Right renal cortex interstitium (tissue), 3 donors: ENCODE data around the gene RPL22L1. TPM values are rescaled to one million over a fixed set of nuclear protein-coding genes. Genes with fewer than 3 reads are reported as not detected.
A peak's percentile ranks its signal among the peaks of the same experiment; 100 is the strongest.
"Not testable (repeated sequence)": the region's sequence is repeated elsewhere in the genome, so short reads cannot be mapped to it uniquely, and the experiment has no call there.

Experiments
- DNase-seq, 3 donors: peaks; one replicate each; pipeline ENCODE4 v3.0.0-alpha.2; 2013; ENCODE audit warnings: low read depth in 3 of 3, low spot score in 2 of 3
- polyA plus RNA-seq, 3 donors: library from polyadenylated mRNA; unstranded; fragments of 120-200 nt; gene quantifications; one replicate each; pipeline ENCODE4 v1.2.1, GENCODE V29; 2013; ENCODE audit not compliant: insufficient read length in 3 of 3

RPL22L1 gene
- polyA plus RNA-seq, 3 donors: 63.0 to 90.2 (median 85.6) TPM

DNA sequence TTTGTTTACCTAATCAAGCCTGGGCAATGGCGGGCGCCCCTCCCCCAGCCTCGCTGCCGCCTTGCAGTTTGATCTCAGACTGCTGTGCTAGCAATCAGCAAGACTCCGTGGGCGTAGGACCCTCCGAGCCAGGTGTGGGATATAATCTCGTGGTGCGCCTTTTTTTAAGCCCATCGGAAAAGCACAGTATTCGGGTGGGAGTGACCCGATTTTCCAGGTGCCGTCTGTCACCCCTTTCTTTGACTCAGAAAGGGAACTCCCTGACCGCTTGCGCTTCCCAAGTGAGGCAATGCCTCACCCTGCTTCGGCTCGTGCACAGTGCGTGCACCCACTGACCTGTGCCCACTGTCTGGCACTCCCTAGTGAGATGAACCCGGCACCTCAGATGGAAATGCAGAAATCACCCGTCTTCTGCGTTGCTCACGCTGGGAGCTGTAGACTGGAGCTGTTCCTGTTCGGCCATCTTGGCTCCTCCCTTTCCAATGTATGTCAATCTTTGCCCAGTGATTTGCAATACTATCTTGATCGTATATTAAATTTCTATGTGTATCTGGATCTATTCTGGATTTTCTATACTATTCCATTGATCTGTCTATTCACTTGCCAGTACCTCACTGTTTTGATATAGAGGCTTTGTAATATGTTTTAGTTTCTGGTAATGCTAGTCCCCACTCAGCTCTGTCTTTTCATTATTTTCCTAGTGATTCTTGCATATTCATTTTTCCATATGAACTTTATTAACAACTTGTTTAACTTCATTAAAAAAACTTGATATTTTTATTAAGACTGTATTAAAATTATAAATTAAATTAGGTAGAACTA lies 14.3 kb upstream of the RPL22L1 start:
- not testable (repeated sequence) for DNase-seq

DNA sequence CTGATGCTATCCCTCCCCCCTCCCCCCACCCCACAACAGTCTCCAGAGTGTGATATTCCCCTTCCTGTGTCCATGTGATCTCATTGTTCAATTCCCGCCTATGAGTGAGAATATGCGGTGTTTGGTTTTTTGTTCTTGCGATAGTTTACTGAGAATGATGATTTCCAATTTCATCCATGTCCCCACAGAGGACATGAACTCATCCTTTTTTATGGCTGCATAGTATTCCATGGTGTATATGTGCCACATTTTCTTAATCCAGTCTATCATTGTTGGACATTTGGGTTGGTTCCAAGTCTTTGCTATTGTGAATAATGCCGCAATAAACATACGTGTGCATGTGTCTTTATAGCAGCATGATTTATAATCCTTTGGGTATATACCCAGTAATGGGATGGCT lies 8.7 kb upstream of the RPL22L1 start:
- not testable (repeated sequence) for DNase-seq

DNA sequence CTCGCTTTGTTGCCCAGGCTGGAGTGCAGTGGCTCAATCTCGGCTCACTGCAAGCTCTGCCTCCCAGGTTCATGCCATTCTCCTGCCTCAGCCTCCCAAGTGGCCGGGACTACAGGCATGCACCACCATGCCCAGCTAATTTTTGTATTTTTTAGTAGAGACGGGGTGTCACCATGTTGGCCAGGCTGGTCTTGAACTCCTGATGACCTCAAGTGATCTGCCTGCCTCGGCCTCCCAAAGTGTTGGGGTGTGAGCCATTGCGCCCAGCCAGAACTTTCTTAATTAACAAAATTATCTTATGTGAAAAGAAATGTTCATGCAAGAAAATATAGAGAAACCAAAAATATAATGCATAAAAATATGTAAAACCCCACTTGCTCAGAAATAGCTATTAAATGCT lies 7.3 kb upstream of the RPL22L1 start:
- DNase-seq: not testable (repeated sequence)

DNA sequence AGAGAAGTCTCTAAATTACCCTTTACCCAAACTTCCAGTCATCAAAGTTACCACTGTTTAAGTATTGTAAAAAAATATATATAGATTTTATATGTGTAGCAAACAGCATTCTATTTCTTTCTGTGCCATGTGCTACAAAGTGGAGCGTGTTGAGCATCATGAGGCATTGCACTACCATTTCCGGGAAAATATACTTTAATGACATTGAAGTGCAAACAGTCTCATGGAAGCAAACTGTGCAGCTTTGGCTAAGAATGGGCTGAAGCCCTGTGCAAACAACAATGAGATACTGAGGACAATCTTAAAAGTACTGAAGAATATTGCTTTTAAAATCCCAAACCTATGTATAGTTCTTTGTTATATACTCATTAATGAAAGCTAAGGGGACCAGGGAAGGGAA lies 6.5 kb upstream of the RPL22L1 start:
- no peak for DNase-seq

DNA sequence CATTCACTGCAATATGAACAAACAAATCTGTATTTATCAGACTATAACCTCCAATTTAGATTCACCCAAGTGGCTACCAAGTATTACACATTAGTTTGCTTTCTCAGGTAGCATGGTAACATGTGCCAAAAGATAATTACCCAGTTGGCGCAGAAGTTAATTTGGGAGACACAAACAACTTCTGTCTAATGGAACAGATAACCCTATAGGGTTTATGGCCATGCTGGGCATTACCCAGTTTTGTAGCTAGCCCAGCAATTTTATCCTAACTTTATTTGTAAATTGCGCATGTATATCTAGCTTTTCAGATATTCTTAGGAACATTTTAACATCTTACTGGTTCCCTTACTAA lies 780 bp downstream of the RPL22L1 start:
- DNase-seq: no peak

DNA sequence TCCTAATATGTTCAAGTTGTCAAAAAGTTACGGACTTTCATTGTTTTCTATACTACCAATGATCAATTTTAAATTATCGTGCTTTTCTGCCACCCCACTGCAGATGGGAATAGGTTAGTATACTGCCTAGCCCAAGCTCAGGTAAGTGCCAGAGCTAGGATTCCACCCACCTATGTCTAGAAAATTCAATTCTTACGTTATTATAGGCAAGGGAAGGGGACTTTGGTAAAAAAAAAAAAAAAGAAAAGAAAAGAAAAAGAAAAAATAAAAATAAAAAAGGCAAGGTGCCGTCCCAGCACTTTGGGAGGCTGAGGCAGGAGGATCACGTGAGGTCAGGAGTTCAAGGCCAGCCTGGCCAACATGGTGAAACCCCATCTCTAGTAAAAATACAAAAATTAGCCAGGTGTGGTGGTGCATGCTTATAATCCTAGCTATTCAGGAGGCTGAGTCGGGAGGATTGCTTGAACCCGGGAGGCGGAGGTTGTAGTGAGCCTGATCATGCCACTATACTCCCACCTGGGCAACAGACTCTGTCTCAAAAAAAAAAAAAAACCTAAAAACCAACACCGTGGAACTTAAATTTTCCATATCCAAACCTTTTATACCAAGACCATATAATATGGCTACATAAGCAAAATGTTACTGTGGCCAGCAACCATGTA lies 1.3 kb downstream of the RPL22L1 start:
- DNase-seq: no peak

DNA sequence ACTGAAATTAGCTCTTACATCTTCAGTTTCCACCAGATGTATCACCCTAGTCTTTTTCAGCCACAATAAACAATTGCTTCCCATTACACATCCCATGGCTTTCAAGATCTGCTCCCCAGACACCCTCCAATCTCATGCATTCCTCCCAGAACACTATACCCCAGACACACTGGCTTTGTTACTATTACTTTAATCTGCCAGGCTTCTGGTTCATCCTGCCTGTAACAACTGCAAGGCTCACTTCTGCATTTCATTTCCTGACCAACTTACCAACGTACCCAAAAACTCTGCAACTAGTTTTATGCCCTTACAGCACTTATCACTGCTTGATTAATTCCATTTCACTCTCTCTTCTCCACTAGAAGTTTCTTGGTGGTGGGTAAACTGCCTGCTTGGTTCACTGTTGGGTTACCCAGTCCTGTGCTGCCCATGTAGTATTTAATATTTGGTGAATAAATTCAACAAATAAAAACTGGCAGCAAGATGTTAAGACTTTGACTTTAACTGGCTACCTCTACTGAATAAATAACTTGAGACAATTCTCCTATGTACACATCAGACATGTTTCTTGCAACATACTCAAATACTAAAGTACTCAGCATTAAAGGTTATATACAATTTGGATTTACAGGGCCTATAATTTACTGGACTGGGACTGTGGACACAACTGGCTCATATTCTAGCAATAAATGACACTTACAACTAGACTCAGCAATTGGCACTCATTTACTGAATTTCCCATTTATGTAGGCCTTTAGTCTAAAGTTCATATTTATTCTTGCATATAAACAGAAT lies 2.7 kb downstream of the RPL22L1 start:
- DNase-seq: no peak

DNA sequence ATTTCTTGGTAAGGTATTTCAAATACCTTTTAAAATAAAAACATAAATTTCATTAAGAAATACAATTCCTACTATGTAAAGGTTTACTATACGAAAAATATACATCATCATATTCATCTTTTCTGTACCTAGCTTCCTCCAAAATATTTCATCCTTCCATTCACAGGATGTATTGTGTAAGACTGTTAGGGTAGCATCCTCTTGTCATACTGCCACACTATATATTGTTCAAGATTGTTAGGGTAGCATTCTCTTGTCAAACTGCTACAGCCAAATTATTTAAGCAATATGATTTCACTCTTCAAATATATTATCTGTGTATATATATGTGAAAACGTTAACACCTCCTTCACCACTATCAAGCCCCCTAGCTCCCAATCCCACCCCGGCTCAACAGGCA lies 3.5 kb downstream of the RPL22L1 start:
- DNase-seq: no peak

DNA sequence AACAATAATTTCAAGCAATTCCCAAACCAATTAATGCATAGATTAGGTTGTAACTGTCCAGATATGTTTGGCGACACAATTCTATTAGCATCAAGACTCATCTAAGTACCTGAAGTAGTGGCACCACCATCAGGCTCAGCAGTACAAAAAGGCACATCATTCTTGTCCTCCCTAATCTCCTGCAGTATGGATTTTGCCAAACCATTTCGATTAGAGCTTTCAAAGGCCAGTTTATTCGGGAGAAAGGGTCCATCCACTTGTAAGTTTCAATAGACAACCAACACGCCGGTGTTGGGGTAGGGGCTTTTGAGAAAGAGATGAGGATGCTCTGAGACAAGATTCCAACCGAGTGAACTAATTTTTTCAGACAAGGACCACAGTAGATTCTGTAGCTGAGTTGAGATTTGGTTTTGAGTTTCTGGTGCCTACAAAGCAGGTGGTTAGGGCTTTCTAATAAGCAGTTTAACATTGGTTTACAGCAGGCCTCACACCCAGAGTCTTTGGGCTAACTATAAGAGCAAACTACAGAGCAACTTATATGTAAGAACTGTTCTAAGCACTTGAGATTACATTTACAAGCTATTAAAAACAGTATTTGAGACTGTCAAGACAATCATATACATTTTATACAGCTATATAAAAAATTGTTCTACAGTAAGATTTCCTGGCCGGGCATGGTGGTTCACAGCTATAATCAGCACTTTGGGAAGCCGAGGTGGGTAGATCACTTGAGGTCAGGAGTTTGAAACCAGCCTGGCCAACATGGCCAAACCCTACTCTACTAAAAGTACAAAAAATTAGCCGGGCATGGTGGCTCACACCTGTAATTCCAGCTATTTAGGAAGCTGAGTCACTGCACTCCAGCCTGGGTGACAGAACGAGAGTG lies 4.5 kb downstream of the RPL22L1 start:
- no peak for DNase-seq

DNA sequence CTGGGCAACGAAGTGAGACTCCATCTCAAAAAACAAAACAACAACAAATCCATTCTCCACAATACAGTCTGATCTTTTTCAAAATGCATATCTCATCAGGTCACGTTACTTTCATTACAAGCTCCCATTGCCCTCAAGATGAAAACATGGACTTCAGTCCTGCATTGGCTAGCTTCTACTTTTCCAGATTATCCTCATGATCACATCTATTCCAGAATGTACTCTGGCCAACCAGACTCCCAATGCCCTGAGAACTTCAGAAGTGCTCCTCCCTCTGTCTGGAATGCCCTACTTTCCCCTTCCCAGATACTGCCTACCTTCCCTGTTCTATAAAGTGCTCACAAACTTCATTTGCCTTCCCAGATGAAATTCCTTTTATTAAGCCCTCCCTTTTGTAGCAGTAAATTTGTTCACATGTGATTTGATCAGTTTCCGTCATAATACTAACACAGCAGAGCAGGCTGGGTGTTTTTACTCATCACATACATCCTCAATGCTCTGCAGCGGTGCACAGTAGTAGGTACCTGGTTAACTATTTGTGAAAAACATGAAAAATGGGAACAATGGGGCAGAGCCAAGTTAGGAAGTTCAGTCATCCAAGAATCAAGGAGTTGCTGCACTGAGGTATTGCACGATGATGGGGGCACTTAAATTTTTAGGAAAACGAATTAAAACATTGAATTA lies 5.3 kb downstream of the RPL22L1 start:
- no peak for DNase-seq

DNA sequence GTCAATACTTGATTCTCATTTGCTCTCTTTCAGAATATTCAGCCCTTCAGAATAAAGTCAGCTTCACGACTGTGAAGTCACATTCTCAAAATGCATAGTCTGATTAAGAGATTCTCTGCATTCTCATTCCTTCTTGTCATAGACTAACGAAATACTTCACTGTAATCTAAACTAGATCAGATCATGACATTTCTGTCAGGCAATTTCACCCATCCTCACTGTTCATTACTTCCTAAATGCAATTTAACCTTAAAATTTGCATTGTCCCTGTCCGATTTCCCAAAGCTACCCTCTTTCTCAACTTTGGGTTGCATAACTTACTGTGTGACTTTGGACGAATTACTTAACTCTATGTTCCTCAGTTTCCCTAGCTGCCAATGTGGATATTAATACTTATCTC lies 6.2 kb downstream of the RPL22L1 start:
- DNase-seq: no peak

DNA sequence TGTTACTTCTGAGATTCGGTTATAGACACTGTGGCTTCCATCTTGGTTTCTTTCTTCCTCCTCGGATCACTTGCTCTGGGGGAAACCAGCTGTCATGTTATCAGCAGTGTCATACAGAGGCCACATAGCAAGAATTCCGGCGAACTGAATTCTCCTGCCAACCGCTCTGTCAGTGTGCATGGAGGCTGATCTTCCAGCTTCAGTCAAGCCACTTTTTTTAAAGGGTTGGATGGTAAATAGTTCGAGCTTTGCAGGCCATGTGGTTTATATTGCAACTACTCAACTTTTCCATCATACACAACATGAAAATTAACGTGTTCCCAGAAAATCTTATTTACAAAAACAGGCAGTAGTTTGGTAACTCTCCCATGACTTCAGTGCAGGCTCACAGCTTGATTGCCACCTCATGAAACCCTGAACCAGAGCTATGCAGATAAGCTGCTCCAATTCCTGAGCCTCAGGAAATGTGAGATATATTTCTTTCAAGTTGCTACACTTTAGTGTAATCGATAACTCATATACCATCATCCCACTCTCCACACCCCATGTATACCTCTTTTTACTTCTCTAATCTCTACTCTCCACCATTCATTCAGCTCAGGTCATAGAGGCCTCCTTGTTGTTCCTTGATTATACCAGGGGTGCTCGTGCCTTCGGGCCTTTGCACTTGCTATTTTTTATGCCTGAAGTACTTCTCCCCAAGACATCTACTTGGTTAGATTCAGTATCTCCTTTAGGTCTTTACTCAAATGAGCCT lies 7.2 kb downstream of the RPL22L1 start:
- no peak for DNase-seq

DNA sequence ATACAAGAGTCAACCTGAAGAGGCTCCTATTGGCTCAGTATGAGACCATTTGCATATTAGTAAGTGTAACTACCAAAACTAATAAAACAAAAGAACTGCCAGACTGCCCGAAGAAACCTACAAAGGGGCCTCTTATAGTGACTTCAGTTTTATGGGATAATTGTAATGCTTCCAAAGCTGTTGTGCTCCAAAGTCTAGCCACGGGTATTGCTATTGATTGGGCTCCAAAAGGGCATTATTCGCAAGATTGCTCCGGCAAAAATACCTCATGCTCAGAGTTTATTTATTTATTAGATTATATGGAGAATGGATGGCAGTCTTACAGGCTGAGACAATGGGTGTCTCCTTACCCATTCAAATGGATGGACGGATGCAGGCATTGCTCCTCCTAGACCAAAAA lies 11.4 kb downstream of the RPL22L1 start:
- no peak for DNase-seq

DNA sequence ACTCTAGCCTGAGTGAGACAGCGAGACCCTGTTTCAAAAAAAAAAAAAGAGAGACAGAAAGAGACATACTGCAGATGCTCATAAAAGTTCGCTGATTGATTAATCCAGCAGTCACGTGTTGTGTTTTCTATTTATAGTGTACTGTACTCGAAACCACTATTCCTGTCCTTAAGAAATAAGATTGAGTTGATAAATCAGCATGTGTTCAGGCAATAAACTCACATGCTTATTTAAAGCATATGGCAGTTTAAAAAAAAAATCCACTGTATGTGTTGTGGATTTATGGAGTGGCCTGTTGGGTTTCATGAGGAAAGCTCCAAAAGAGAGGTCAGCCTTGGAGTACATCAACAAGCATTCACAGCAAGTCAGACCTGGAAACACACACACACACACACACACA lies 17.7 kb downstream of the RPL22L1 start:
- peak in 2 of 3 donors; percentile 58 to 60 for DNase-seq

DNA sequence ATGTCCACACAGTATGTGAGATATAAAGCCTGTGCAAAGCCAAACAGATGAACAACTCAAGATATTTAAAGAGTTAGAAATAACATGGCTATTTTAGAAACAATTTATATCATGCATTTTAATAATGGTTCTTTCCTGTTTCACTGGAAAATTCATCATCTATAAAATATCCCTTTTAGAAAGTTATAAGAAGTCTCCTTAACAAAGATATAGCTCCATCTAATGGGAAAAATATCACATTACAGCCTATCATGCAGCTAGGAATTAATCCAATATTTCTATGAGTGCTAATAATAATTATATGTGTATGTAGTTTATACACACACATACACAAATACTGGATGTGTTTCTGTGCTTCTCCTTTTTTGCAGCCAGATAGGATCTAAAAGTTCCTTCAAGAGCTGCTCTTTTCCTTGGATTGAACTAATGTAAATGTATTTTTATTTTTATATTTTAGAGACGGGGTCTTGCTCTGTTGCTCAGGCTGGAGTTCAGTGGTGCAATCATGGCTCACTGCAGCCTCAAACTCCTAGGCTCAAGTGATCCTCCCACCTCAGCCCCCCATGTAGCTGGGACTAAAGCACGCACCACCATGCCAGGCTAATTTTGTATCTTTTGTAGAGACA lies 21.6 kb downstream of the RPL22L1 start:
- no peak for DNase-seq

DNA sequence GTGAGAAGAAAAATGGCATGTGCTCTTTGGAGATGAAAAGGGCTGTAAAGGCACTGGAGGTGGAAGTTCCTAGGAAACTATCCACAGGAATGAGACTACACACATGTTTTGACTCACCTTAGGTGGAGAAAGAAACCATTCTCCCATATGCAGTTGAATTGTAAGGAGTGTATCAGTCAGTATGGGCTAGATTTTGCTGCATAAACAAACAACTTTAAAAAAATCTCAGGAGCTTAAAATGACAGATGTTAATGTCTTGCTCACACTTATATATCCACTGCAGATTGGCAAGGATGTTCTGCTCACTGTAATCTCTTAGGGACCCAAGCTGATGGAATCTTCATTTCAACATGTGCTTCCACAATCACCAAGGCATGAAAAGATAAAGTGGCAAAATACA lies 25.6 kb downstream of the RPL22L1 start:
- DNase-seq: no peak

DNA sequence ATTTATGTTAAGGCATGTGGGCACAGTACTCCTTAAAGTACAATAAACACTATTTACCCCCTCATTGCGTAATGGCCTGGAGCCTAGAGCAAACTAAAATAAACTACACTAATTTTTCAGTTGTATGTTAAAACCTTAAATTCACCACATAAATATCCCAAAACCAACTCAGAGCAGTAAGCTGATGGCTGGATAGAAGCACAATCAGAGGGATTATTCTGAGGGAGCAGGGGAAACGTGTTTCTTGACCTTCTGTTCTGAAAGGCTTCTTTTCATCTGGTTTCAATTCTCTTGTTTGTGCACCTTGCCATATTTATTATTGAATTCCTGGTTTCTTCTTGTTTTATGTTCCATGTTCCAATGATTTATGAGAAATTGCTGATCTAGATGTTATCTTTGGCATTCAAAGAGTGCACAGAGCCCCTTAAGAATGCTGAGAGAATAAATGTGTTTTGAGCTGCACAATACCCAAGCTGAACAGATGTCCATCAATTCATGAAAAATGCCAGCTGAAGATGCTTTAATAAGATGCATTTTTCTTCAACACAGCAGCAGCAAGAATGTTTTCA lies 29.6 kb downstream of the RPL22L1 start:
- no peak for DNase-seq

DNA sequence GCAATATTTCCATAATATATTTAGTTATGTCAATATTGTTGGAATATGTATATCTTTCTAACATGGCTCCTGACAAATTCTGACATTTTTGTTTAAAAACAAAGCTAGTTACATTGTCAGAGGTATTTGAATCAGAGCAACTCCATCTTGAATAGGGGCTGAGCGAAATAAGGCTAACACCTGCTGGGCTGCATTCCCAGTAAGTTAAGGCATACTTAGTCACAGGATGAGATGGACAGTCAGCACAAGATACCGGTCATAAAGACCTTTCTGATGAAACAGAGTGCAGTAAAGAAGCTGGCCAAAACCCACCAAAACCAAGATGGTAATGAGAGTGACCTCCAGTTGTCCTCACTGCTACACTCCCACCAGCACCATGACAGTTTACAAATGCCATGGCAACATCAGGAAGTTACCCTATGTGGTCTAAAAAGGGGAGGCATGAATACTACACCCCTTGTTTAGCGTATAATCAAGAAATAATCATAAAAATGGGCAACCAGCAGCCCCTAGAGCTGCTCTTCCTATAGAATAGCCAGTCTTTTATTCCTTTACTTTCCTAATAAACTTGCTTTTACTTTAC lies 30.4 kb downstream of the RPL22L1 start:
- no peak for DNase-seq
